Stimulated activated CD4-positive, alpha-beta T cell treated with anti-CD3 and anti-CD28 coated beads, TNF-alpha, amount 100 ng/mL, for 1 hour (primary cell): ENCODE results near the gene MED27.
A peak's percentile ranks its signal among the peaks of the same experiment; 100 is the strongest.

Experiments
- DNase-seq, 3 donors: peaks; one replicate each; pipeline ENCODE4 v3.0.0-alpha.2; 2020; ENCODE audit warnings: low read depth in 3 of 3, low spot score in 1 of 3

The MED27 gene, protein sequence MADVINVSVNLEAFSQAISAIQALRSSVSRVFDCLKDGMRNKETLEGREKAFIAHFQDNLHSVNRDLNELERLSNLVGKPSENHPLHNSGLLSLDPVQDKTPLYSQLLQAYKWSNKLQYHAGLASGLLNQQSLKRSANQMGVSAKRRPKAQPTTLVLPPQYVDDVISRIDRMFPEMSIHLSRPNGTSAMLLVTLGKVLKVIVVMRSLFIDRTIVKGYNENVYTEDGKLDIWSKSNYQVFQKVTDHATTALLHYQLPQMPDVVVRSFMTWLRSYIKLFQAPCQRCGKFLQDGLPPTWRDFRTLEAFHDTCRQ

GRCh38 chr9:132079391-132080091, at the start of gene MED27:
TSS of gene MED27 (minus strand) at chr9:132079867. CDS start at chr9:132079844, 23 bp downstream.
- DNase-seq, result peak; percentile 71 to 88 (median 76)

DNA sequence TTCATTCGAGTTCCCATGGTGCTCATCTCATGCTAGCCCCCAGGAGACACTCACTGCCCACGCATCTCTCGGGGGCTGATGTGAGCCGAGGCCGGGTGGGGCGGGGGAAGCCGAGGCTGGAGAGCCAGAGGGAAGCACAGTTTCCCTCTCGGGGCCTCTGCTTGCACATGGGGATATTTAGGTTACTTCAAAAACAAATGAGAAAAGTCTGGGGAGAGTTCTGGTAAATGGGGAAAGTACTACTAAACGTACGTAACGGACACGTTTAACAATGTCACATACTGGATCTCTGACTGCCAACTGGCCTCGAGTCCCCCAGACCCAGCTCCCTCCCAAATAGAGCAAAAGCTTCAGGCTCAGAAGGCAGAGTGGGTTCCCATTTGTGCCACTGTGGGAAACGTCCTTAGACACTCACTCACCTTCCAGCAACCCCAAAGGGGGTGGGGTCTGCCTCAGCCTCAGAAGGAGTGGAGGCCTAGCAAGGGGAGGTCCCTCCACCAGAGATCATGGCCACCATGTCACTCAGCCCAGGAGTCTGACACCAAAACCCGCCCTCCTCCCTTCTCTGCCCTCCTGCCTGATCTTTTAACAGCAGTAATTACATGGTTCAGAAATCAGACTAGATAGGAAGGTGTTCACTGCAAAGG, 48.3 kb upstream of the MED27 start:
- DNase-seq, result no peak

DNA sequence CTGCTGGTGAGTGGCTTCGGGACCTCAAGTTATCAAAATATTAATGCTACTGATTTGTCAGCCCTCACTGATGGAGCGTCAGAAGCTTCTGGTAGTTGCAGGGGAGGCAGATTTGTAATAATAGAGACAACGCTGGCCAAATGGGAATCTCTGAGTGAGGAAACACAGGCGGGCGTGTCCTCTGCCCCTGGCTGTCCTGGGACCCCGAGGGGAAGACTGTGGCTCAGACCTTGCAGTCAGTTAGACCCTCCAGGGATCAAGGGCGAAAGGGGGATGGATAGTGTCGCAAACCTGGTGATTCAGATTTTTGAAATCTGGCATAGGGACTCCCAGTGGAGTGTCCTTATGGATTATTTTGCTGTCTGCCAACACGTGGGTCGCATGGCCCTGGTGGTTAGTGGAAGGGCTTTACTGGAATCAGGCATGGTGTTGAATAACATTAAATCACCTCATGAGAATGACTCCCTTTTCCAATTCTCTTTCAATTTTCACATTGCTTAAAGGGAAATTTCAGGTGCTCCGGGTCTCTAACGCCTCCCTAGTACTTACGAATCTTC, 47.1 kb upstream of the MED27 start:
- DNase-seq, result no peak

GRCh38 chr9:132125944-132126679, 46.4 kb upstream of the MED27 start:
- no peak for DNase-seq

- DNase-seq, result no peak
These were observed 45.7 kb upstream of the MED27 start for GRCh38 chr9:132125361-132125760.

DNA sequence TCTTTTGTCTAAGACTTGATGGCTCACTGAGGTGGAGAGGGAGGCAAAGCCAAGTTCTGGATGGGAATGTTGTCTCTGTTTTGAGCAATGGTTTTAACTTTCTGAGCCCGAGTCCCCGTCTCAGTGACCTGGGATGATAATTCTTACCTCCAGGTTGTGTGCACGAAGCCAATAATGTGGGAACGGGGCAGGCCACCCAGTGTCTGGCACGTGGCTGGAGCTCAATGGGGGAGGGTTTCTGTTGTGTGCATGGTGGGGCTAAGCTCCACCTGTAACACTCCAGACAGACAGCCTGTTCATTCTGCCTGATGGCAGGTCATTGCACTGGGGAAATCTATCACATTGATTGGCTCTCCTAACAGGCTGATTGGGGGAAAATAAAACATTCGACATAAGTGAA, 45.1 kb upstream of the MED27 start:
- DNase-seq, result no peak

GRCh38 chr9:132121021-132121420, 41.4 kb upstream of the MED27 start:
- no peak for DNase-seq

GRCh38 chr9:132117694-132118093, 38.0 kb upstream of the MED27 start:
- DNase-seq, result no peak

DNA sequence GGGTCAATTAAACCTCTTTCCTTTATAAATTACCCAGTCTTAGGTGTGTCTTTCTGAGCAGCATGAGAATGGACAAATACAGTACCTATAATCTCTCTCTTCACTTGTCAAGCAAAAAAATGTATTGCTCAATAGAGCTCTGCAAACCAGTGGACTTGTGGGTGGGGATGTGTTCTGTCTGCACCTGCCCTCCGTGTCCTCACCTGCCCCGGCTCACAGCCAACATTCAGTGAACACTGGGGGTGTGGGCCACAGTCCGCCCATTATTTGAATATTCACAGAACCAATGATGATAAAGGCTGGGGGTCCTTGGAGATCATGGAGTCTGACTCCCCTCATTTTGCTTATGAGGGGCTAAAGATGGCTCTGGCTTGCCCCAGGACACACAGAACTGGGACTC, 36.9 kb upstream of the MED27 start:
- DNase-seq, result no peak

DNA sequence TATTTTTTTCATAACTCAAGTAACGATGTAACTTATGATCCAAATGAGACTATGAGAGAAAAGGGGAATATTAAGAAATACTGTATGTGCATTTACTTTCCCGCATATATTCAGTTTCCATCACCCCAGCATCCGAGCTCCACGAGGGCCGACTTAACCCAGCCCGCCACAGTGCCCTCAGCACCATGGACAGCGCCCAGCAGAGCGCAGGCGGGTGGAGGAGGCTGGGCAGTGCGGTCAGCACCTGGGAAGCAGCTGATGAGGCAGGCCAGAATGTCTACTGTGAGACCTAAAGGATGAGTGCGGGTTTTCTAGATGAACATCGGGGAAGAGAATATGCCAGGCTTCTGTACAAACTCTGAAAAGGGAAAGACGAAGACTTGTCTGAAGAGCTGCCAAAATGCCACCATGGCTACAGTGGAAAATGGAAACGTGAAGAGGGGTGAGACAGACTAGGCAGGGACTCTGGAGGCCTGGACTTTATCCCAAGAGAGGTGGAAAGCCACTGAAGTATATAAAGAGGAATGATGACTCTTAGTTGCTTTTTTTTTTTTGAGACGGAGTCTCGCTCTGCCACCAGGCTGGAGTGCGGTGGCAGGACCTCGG, 34.5 kb upstream of the MED27 start:
- peak in 1 of 3 donors; percentile 12 for DNase-seq

DNA sequence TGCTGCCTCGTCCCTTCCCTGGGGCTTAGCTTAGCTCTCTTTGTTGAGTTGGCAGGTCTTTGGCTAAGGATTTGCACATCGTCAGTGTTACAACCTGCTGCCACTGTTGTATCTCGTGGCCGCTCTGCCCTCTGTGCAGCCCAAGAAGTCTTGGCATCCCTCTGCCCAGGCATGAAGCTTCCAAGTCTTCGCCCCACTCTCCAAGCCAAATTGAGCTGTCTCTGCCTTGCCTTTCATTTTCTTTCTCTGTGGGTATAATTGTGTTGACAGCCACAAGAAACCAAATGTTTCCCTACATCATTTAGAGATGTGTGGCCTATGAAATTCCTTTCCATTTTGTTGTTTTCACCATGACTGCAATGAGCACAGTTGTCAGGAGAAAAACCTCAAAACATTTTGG, 29.6 kb upstream of the MED27 start:
- no peak for DNase-seq

DNA sequence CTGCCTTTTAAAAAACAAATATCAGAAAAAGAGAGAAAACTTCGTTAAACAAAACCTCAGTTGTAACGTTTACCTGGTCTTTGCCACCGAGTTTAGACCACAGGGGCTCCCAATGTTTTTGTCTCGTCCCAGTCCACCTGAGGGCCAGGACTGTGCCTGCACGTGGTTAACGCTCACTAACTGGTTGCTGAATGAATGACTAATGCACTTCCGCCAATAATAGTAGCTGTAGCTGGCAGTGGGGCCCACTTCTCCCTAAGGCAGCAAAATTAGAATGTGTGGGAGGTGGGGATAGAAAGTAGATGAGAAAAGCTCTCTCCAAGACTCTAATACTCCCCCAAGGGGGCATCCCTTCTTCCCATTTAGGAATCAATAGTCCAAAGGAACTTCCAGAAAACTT, 29.1 kb upstream of the MED27 start:
- DNase-seq, result no peak

DNA sequence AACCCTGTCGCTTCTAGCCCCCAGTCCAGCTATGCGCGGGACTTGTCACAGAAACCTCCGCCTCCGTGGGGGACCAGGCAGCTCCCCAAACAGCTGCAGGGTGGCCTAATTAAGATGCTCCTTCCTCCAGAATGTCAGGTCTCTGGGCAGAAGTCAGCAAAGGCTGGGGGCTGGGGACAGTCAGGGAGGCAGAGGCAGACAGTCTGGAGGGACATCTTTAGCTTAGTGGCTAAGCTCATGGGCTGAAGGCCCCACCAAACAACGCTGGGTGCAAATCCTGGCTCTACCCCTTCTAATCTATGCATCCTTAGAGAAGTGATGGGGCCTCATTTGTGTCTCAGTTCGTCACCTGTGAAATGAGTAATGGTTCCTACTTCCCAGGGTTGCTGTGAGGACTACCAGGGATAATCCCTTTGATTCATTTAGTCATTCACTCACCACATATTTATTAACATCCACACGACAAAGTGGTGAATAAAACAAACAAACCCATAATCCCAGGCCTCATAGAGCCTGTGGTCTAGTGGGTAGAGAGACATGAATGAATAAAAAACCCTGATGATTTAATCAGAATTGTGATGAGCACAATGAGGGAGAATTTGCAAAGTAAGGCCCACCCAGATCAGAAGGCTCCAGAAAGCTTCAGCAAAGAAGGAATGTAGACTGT, 20.2 kb upstream of the MED27 start:
- no peak for DNase-seq

- no peak for DNase-seq
These were observed 19.5 kb upstream of the MED27 start for GRCh38 chr9:132099167-132099566.

DNA sequence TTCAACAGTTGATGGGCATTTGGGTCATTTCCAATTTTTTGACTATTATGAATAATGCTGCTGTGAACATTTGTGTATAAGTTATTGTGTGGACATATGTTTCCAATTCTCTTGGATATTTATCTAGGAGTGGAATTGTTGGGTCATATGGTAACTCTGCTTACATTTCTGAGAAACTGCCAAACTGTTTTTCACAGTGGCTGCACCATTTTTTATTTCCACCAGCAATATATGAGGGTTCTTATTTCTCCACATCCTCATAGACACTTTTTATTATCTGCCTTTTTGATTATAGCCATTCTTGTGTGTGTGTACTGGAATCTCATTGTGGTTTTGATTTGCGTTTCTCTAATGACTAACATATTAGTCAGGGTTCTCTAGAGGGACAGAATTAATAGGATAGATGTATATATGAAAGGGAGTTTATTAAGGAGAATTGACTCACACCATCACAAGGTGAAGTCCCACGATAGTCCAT, 14.7 kb upstream of the MED27 start:
- no peak for DNase-seq

- no peak for DNase-seq
These were observed 11.1 kb upstream of the MED27 start for GRCh38 chr9:132090771-132091170.

DNA sequence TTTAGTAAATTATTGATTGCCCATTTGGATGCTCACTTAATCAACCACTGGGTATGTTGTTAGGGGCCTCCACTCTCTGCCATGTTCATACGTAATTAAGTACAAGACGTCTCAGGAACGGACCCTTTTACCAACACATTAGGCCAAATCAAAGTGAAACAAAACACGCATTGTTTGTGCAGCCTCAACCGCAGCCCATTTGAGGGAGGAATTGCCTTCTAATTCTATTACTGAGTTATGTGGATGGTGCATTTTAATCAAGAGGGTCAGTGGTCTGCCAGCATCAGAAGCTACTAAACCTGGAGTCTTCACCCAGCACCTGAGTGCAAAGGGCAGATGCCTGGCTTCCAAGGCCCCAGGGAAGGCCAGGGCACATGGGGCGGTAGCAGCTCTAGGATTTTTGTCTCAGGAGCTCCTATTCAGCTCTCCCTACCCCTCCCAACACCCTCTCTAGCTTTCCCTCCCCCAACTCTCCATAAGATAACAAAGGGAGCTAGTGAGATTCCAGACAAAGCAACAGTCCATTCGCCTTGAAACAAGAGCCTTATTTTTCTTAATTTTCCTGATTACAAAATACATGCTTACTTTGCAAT, 7.9 kb upstream of the MED27 start:
- no peak for DNase-seq

DNA sequence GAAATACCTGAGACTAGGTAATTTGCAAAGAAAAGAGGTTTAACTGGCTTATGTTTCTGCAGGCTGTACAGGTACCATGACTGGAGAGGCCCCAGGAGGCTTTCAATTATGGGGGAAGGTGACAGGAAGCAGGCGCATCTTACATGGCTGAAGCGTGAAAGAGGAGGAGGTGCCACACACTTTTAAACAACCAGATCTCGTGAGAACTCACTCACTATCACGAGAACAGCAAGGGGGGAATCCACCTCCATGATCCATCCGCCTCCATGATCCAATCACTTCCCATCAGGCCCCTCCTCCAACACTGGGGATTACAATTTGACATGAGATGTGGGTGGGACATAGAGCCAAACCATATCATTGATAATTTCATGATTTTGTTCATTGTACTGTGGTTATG, 2.5 kb upstream of the MED27 start:
- no peak for DNase-seq

- DNase-seq, result no peak
These were observed 839 bp downstream of the MED27 start for GRCh38 chr9:132078699-132079356.
